Hepatocyte (in vitro differentiated cells): Measurements from ENCODE around the gene MTHFD1L.

ENCODE experiments used
- EZH2 ChIP-seq: fragments of 200-600 bp; sonication (generic); IDR thresholded peaks from 2 replicates; pipeline ENCODE4 v1.6.1; 2016; ENCODE audit warnings: antibody characterized with exemption, mild to moderate bottlenecking, borderline replicate concordance
- EZH2phosphoT487 ChIP-seq: fragments of 200-600 bp; sonication (generic); IDR thresholded peaks from one replicate; pipeline ENCODE4 v1.6.1; 2018; ENCODE audit warnings: antibody characterized with exemption, mild to moderate bottlenecking, low read depth, moderate library complexity; ENCODE audit not compliant: unreplicated experiment, severe bottlenecking
- TF ChIP-seq, protein P1 (sequence below): fragments of 200-600 bp; sonication (generic); IDR thresholded peaks from 2 replicates; pipeline ENCODE4 v1.5.1; 2016; ENCODE audit warnings: antibody characterized with exemption, mild to moderate bottlenecking; ENCODE audit not compliant: poor library complexity

DNA sequence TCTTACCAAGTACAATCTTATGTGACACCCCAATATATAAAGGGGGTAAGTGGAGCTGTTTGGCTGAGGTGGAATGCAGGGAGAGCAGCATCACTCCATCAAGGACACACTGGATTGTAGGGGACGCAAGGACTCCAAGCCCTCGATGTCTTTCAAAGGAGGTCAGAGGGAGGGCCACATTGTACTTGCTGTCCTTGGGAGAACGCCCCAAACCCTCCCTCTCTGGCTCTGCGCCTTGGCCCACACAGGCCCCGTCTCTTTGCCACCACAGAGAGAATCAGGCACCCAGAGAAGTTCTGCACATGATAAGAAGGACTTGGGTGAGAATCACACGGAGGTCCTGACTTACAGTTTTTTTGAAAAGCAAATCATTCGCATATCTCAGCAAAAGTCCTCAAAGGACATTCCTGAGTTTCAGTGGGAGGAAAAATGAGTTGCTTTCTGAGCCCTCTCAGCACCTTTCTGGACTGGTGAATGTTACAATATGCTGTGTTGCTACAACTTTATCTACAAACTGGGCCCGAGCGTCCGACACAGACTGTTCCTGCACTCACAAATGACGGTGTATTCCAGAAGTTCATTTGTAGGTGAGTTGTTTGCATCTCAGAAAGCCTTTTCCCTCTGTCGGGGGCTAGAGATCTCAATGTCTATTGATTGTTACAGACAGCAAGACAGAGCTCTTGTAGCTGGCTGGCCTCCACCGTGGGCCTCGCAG, 281.8 kb downstream of the MTHFD1L start:
- TF ChIP-seq, protein P1, sequence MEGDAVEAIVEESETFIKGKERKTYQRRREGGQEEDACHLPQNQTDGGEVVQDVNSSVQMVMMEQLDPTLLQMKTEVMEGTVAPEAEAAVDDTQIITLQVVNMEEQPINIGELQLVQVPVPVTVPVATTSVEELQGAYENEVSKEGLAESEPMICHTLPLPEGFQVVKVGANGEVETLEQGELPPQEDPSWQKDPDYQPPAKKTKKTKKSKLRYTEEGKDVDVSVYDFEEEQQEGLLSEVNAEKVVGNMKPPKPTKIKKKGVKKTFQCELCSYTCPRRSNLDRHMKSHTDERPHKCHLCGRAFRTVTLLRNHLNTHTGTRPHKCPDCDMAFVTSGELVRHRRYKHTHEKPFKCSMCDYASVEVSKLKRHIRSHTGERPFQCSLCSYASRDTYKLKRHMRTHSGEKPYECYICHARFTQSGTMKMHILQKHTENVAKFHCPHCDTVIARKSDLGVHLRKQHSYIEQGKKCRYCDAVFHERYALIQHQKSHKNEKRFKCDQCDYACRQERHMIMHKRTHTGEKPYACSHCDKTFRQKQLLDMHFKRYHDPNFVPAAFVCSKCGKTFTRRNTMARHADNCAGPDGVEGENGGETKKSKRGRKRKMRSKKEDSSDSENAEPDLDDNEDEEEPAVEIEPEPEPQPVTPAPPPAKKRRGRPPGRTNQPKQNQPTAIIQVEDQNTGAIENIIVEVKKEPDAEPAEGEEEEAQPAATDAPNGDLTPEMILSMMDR, result no peak
- TF ChIP-seq EZH2, result no peak
- no peak for TF ChIP-seq EZH2phosphoT487
